NCI-H82 treated with DMSO at 0.1 percent for 48 hours (cell line): ENCODE results near the gene CACNG7.

Source experiments
- DNase-seq: peaks from one replicate; lab custom pipeline; 2025; ENCODE audit not compliant: unreplicated experiment; lab: John Stamatoyannopoulos, UW

CACNG7 gene

DNA sequence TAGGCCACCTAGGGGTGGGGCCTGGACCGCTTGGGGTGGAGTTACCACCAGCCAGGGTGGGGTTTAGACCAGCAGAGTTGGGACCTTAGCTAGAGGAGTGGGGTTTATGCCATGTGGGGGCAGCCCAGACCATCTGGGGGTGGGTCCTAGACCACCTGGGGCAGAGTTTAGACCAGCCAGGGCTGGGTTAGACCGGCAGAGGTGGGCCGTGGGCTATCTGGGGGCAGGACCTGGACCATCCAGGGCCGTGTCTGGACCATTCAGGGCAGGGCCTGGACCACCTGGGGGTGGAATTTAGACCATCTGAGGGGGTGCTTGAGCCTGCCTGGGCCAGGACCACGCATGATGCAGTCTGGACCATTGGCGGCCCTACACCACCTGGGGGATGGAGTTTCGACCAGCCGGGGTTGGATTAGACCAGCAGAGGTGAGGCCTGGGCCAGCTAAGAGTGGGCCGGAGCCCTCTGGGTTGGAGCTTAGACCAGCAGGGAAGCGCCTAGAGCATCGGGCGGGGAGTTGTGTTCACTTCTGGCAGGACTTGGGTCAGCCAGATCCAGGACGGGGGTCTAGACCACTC, 72.4 kb downstream of the CACNG7 start:
- no peak for DNase-seq

DNA sequence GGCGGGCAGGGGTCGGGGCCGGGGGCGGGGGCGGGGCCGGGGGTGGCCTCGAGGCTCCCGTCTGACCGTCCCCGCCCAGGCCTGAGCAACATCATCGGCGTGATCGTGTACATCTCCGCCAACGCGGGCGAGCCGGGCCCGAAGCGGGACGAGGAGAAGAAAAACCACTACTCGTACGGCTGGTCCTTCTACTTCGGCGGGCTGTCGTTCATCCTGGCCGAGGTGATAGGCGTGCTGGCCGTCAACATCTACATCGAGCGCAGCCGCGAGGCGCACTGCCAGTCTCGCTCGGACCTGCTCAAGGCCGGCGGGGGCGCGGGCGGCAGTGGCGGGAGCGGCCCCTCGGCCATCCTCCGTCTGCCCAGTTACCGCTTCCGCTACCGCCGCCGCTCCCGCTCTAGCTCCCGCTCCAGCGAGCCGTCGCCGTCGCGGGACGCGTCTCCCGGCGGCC, 72.9 kb downstream of the CACNG7 start:
- no peak for DNase-seq

DNA sequence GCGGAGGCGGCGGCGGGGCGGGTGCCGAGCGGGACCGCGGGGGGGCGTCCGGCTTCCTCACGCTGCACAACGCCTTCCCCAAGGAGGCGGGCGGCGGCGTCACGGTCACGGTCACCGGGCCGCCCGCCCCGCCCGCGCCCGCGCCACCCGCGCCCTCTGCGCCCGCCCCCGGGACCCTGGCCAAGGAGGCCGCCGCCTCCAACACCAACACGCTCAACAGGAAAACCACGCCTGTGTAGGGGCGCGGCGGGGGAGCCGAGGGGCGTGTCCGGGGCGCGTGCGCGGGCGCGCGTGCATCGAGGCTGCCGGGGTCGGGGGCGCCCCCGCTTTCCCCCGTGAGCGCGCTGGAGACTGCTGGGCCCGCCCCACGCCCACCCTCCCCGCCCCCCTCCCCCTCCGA, 73.5 kb downstream of the CACNG7 start:
- DNase-seq: no peak

DNA sequence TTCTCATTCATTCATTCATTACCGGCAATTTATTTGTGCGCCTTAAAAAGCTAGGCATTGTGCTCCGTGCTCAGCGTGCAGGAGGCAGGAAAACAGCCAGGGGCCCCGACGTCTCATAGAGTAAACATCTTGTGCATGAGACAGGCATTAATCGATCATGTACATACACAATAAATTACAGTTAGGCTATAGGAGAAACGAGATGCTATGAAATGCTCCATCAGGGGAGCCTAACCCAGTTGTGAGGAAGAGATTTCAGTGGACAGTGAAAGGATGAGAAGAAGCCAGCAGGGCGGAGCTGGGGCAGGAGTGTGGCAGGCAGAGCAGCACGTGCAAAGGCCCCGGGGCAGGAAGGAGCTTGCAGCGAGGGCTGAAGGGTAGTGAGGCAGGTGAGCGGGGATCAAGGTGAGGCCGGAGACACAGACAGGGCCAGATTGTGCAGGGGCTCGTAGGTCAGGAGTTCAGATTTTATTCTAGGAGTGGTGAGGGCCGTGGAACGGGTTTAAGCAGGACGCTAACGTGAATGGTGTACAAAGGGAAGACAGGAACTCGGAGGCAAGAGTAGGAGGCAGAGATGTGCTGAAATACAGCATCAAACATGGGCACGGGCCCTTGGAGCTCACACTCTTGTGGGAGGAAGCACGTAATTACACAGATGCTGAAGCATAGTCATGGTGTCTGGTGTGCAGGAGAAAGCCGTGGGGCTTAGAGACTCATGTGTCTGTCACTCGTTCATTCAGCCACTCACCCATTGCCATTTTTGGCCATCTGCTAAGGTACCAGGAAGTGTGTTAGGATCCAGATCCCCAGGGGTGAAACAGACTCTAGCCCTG, 74.6 kb downstream of the CACNG7 start:
- DNase-seq: no peak

DNA sequence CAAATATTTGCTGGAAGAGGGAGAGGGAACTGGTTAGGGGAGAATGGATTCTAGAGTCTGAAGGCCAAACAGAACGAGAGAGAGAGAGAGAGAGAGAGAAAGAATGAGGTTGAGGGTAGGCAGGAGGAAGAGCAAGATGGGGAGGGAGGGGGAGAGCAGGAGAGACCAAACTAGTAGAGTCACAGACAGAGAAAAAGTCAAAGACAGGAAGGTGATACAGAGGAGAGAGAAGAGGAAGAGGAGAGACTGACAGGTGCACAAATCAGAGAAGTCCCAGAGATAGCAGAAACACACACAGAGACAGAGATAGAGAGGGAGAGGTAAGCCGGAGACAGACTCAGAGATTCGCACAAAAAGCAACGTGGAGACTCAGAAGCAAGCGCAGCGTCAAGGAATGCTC, 76.8 kb downstream of the CACNG7 start:
- DNase-seq: no peak

DNA sequence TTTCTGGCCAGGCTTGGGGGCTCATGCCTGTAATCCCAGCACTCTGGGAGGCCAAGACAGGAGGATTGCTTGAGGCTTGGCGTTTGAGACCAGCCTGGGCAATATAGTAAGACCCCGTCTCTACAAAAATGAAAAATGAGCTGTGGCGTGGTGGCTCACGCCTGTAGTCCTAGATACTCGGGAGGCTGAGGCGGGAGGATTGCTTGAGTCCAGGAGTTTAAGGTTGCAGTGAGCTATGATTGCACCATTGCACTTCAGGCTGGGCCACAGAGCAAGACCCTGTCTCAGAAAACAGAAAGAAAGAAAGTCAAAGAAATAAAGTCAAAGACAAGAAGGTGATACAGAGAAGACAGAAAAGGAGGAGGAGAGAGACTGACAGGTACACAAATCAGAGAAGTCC, 79.9 kb downstream of the CACNG7 start:
- no peak for DNase-seq

DNA sequence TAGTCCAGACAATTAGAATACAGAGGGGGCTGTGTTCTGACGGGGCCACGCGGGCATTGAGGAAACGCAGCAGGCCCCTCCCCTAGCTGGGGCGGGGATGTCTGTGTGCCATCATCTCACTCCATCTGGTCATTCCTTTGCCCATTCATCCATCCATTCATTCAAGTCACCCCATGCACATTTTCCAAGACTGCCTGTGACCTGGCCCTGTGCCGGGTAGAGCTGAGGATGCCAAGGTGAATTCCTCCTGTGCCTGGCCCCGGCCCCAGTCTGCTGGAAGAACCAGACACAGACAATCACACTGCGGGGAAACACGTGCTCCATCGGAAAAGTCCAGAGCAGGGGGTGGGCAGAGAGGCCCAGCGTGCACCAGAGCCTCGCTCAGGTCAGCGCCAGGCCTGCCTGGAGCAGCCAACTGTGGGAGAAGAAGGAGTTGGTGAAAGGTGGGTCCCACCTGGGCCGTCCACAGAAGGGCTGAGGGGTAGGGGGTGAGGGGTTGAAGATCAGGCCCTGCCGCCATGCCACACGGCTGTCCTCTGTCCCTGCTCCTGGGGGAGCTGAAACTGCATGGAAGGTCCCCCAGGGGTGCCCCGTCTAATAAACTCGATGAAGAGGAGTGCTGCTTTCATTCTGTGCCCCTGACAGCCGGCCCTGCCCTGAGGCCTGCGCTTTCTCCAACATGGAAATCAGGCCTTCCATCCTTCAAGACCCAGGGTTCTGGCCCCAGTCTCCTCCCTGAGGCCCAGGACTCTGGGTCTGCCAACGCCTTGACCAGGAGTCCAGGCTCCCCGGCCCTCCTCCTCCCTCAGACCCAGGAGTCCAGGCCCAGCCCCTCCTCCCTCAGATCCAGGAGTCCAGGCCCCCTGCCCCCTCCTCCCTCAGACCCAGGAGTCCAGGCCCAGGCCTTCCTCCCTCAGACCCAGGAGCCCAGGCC, 80.8 kb downstream of the CACNG7 start:
- no peak for DNase-seq

DNA sequence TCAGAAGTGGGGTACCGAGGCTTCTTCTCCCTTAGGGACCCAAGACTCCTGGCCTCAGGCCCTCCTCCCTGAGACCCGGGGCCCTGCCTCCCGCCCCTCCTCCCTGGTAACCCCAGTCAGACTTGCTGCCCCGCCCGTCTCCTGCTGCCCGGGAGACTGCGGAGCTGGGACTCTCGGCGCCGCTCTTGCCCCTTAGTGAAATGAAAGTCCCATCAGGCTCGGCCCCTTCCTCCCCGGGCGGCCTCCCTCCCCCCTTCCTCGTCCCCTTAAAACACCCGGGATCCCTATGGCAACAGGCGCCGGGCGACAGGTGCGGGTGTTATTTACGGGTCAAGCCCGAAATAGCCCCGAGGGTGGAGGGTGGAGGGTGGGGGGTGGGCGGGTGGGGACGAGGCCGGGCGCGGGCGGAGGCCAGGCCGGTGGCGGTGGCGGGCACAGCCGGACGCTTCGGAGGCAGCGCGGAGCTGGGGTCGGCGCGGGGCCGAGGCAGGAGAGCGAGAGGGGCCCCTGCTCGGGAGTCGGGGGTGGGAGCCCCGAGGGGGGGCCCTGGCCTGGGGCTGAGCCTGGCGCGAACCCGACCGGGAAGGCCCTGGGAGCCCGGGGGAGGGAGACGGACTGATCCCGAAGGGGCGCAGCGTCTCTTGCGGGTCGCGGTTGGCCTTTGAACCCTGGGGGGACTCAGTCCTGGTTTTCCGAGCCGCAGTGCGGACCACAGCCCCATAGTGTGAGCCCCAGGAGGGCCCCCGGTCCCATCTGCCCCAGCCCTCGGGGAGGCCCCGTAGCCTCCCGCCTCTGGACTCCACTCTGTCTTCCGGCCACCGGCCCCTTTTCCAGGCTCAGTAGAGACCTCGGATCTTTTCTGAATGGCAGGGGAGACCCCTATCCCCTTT, 82.4 kb downstream of the CACNG7 start, which contains the start of gene CACNG6:
TSS of gene CACNG6 (plus strand) at position 414 of the 890 bp plus-strand sequence. CDS start 1,241 bp downstream, outside the sequence.
- no peak for DNase-seq

DNA sequence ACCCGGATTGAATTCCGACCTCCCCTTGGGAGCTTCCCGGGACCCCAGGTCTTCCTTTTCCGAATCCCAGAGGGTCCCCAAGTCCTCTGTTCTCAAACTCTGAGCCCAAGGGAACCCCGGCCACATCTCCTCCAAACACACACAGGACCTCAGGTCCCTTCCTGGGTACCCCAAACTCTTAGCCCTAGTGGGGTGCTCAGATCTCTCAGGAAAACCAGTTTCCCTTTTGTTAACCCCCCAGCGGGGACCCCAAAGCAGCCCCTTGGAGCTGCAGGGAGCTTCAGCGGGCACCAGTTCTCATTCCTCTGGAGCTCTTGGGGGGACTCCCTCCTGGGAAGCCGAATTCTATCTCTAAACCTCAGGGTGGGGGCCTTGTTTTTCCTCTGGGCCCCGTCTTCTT, 83.1 kb downstream of the CACNG7 start:
- no peak for DNase-seq

DNA sequence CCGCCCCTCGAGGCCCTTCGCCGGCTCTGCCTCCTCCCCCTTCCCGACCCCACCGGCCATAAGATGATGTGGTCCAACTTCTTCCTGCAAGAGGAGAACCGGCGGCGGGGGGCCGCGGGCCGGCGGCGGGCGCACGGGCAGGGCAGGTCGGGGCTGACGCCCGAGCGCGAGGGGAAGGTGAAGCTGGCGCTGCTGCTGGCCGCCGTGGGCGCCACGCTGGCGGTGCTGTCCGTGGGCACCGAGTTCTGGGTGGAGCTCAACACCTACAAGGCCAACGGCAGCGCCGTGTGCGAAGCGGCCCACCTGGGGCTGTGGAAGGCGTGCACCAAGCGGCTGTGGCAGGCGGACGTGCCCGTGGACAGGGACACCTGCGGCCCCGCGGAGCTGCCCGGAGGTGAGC, 83.7 kb downstream of the CACNG7 start:
- no peak for DNase-seq

DNA sequence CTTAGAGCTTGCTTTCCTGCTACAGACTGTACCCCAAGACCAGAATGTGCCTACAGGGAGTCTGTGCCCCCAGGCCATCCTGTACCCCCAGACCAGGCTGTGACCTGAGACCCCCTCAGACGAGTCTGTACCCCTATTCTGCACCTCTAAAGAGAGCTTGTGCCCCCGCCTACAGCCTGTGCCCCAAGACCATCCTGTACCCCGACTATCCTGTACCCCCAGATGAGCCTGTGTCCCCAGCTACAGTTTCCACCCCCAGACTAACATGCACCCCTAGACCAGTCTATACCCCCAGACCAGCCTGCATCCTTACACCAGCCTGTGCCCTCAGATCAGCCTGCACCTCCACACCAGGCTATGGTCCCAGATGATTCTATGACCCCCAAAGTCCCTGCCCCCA, 84.4 kb downstream of the CACNG7 start:
- DNase-seq: no peak
